Endothelial cell of umbilical vein (primary cell): ENCODE measurements around the gene BRF1. TPM values are rescaled to one million over a fixed set of nuclear protein-coding genes. Genes with fewer than 3 reads are reported as not detected.

Experiments used
- BruUV-seq: library from RNA; stranded (reverse); fragments of 400-500 nt; replicated peaks from 2 replicates; lab custom pipeline; 2021; lab: Mats Ljungman, UMichigan
- CTCF ChIA-PET: fragments of 300-600, 350-600 bp; sonication (Branson Sonifier 250); formaldehyde crosslinking; loops from one replicate; lab custom pipeline; 2021; ENCODE audit warnings: antibody characterized with exemption, inconsistent platforms; lab: Charles Lee
- POLR2A ChIA-PET: fragments of 300-600, 350-600 bp; sonication (Branson Sonifier 250); formaldehyde crosslinking; loops from one replicate; lab custom pipeline; 2021; ENCODE audit warnings: antibody characterized with exemption, inconsistent platforms; lab: Charles Lee
- DNase-seq: peaks from one replicate; pipeline ENCODE4 v3.0.0-alpha.2; 2011; ENCODE audit warnings: low read depth, low spot score
- FAIRE-seq: peaks from 2 replicates; lab custom pipeline; 2011; peaks lifted over from hg19 to GRCh38; lab: Jason Lieb, UNC
- H2AFZ ChIP-seq: 2 replicates; pipeline ENCODE4 v1.6.0; 2012; ENCODE audit warnings: low read depth, low read length, control low read depth, inconsistent platforms
- H3K27ac ChIP-seq: 2 replicates; pipeline ENCODE4 v1.5.1; 2011; ENCODE audit warnings: low read depth, mild to moderate bottlenecking, control low read depth, low read length, moderate library complexity; ENCODE audit not compliant: insufficient read depth
- H3K27me3 ChIP-seq, 2 experiments: 2 replicates each; pipeline versions ENCODE4 v1.6.0 to v1.6.1; 2011; ENCODE audit warnings: low read length in 2 of 2, mixed read lengths in 1 of 2; ENCODE audit not compliant: control insufficient read depth in 2 of 2, insufficient read depth in 2 of 2
- H3K36me3 ChIP-seq, 2 experiments: 2 replicates in 1 of 2; 3 replicates in 1 of 2; pipeline ENCODE4 v1.5.1; 2011; ENCODE audit warnings: low read length in 2 of 2, mild to moderate bottlenecking in 1 of 2, moderate library complexity in 1 of 2; ENCODE audit not compliant: control insufficient read depth in 2 of 2, insufficient read depth in 2 of 2; ENCODE audit errors: extremely low read depth in 1 of 2
- H3K4me1 ChIP-seq: 3 replicates; pipeline ENCODE4 v1.5.1; 2011; ENCODE audit warnings: mild to moderate bottlenecking, low read length; ENCODE audit not compliant: control insufficient read depth, insufficient read depth; ENCODE audit errors: extremely low read depth
- H3K4me2 ChIP-seq: 2 replicates; pipeline ENCODE4 v1.6.1; 2011; ENCODE audit warnings: low read length, control low read depth, mixed read lengths; ENCODE audit not compliant: insufficient read depth
- H3K4me3 ChIP-seq, 3 experiments: fragments of 200-600 bp in 1 of 3; sonication (generic), shearing (Covaris generic) in 1 of 3; replicated peaks in 1 of 3; 2 replicates each; pipeline ENCODE4 v1.5.1; 2011 to 2016; ENCODE audit warnings: control low read depth in 3 of 3, low read length in 3 of 3, mild to moderate bottlenecking in 2 of 3, inconsistent platforms in 1 of 3, low read depth in 1 of 3, moderate library complexity in 1 of 3; ENCODE audit not compliant: insufficient read depth in 1 of 3
- H3K79me2 ChIP-seq: 2 replicates; pipeline ENCODE4 v1.6.0; 2012; ENCODE audit warnings: low read length, inconsistent platforms; ENCODE audit not compliant: control insufficient read depth, insufficient read depth
- H3K9ac ChIP-seq: replicated peaks from 2 replicates; pipeline ENCODE3; 2011; ENCODE audit warnings: low read length, control low read depth; ENCODE audit not compliant: insufficient read depth; ENCODE audit errors: extremely low read depth
- H3K9me1 ChIP-seq: replicated peaks from 3 replicates; pipeline ENCODE4 v1.6.0; 2011; ENCODE audit warnings: mild to moderate bottlenecking, low read length; ENCODE audit not compliant: control insufficient read depth, insufficient read depth; ENCODE audit errors: extremely low read depth
- H3K9me3 ChIP-seq: replicated peaks from 2 replicates; pipeline ENCODE4 v1.5.1; 2012; ENCODE audit warnings: low read length, inconsistent platforms; ENCODE audit not compliant: control insufficient read depth, insufficient read depth
- H4K20me1 ChIP-seq: replicated peaks from 2 replicates; pipeline ENCODE3; 2011; ENCODE audit warnings: mild to moderate bottlenecking, low read length; ENCODE audit not compliant: control insufficient read depth, insufficient read depth; ENCODE audit errors: extremely low read depth
- CTCF ChIP-seq, 2 donors: IDR thresholded peaks; 1 replicate in 1 of 2; 2 replicates in 1 of 2; pipeline ENCODE4 v1.5.1; 2011; ENCODE audit warnings: low read length in 2 of 2, mild to moderate bottlenecking in 2 of 2, moderate library complexity in 2 of 2, control low read depth in 1 of 2, inconsistent platforms in 1 of 2, low read depth in 1 of 2; ENCODE audit not compliant: insufficient read depth in 1 of 2; ENCODE audit errors: extremely low read depth in 1 of 2
- EZH2 ChIP-seq: IDR thresholded peaks from 2 replicates; pipeline ENCODE4 v1.6.1; 2012; ENCODE audit warnings: borderline replicate concordance, low read depth, mild to moderate bottlenecking, moderate library complexity, low read length, inconsistent platforms; ENCODE audit not compliant: severe bottlenecking
- FOS ChIP-seq: IDR thresholded peaks from 2 replicates; pipeline ENCODE4 v1.6.1; 2011; ENCODE audit warnings: mild to moderate bottlenecking, low read length, moderate library complexity, borderline replicate concordance; ENCODE audit not compliant: insufficient read depth
- GATA2 ChIP-seq: IDR thresholded peaks from 2 replicates; pipeline ENCODE4 v1.7.0; 2011; ENCODE audit warnings: low read depth, mild to moderate bottlenecking, moderate library complexity, mixed read lengths, low read length; ENCODE audit not compliant: insufficient read length, insufficient read depth
- JUN ChIP-seq: IDR thresholded peaks from 2 replicates; pipeline ENCODE4 v1.6.1; 2011; ENCODE audit warnings: borderline replicate concordance, low read depth; ENCODE audit not compliant: insufficient read length, insufficient read depth
- MAX ChIP-seq: IDR thresholded peaks from 2 replicates; pipeline ENCODE4 v1.6.1; 2011; ENCODE audit not compliant: insufficient read depth, insufficient read length
- MYC ChIP-seq: IDR thresholded peaks from one replicate; pipeline ENCODE4 v1.6.1; 2011; ENCODE audit warnings: mild to moderate bottlenecking, low read depth, low read length
- POLR2A ChIP-seq: IDR thresholded peaks from 2 replicates; pipeline ENCODE4 v1.6.1; 2012; ENCODE audit warnings: low read depth, mild to moderate bottlenecking, control low read depth, low read length
- POLR2AphosphoS5 ChIP-seq: IDR thresholded peaks from 2 replicates; pipeline ENCODE4 v1.6.1; 2012; ENCODE audit warnings: low read depth, mild to moderate bottlenecking, control low read depth, low read length, moderate library complexity; ENCODE audit not compliant: insufficient read depth
- dilution Hi-C: fragments of 300-500 bp; cut with MboI; formaldehyde crosslinking; loops from one replicate; pipeline ENCODE4 v1.15.0; 2019; ENCODE audit warnings: low sequenced_read_pairs; ENCODE audit not compliant: extremely low pct_ligation_motif_present
- intact Hi-C: fragments of 100-400 bp; cut with micrococcal nuclease; formaldehyde crosslinking; loops from one replicate; pipeline ENCODE4 v1.10.0; 2022
- polyA plus RNA-seq, 4 experiments: library from polyadenylated mRNA; depleted of rRNA in 3 of 4; stranded (reverse) in 3 of 4; unstranded in 1 of 4; fragments of >200 nt; gene quantifications; 2 replicates each; pipeline versions ENCODE4 v1.2.1 to v1.2.3, GENCODE V29; 2011 to 2012; ENCODE audit warnings: missing spikeins in 1 of 4
- total RNA-seq: library from RNA; stranded (reverse); gene quantifications from 2 replicates; pipeline ENCODE4 v1.2.3, GENCODE V29; 2021

Gene BRF1
- total and polyA plus RNA-seq, 2 donors (not counting 3 experiments of a cell fraction or from before 2014, with no cell fraction given): 19.0 to 47.2 TPM

GRCh38 chr14:105179191-105179590 is 121.6 kb downstream of the BRF1 start:
- Histone ChIP-seq H3K9ac (no peak overlapping the region), H2AFZ (no peak overlapping the region), H3K9me3 (no peaks in the 10 kb centered on the region), H3K36me3 (no peaks in the 10 kb centered on the region), H3K27ac (no peak overlapping the region), H3K4me2 (no peak overlapping the region), H3K9me1 (no peaks in the 10 kb centered on the region), H3K27me3 (no peaks in the 10 kb centered on the region), H4K20me1 (no peaks in the 10 kb centered on the region), H3K4me1 (peaks cover 36% of the 10 kb centered on the region), H3K79me2 (no peaks in the 10 kb centered on the region), H3K4me3 (no peak overlapping the region)
- CTCF ChIA-PET: interaction anchor here (1.3 kb wide), 1 partner anchor 13 kb away, joined by 3 read pairs; no protein-coding TSS in a partner anchor
- POLR2A ChIA-PET: no interaction called here
- no peak for TF ChIP-seq JUN
- TF ChIP-seq GATA2: no peak
- no peak for TF ChIP-seq EZH2
- TF ChIP-seq MAX: no peak
- TF ChIP-seq POLR2AphosphoS5: no peak
- TF ChIP-seq FOS: no peak
- no peak for TF ChIP-seq CTCF (IDR thresholded peaks at IDR 0.05; ENCODE audit: extremely low read depth in 1 of 2, insufficient read depth in 1 of 2, low read depth in 1 of 2, low read length in 2 of 2)
- TF ChIP-seq MYC: no peak
- no peak for TF ChIP-seq POLR2A
- dilution Hi-C loops: no loop called here
- intact Hi-C loops: no loop called here
- FAIRE-seq (no peak), DNase-seq (no peak)
- no TSS peak for BruUV-seq
